Retinal pigment epithelial cell (primary cell): ENCODE results near the gene DAB2IP.

Experiments used
- DNase-seq: peaks from one replicate; pipeline ENCODE4 v3.0.0-alpha.2; 2010; ENCODE audit warnings: low read depth
- H3K4me3 ChIP-seq: 2 replicates; pipeline ENCODE4 v1.5.1; 2011; ENCODE audit warnings: mild to moderate bottlenecking, low read length, control low read depth, moderate library complexity
- TF ChIP-seq, protein P1 (sequence below): conservative IDR thresholded peaks from 2 replicates; pipeline ENCODE4 v1.5.1; 2011; ENCODE audit warnings: low read depth, low read length, control low read depth, inconsistent platforms

DAB2IP gene

DNA sequence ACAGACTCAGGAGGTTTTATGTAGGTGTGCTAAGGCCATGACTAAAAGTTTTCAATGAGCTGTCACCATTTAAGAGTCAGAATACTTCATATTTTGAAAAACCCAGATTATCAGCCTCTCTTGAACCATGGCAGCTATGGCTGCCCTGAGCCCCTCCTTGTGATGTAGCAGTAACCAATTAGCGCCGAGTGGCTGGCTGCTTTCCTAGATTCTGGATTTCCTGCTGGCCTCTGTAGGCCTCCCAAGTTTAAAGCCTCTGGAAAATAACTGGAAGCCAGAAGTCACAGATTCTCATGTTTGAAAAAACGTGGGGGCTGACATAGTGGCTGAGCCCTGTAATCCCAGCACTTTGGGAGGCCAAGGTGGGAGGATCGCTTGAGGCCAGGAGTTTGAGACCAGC, 25.5 kb downstream of the DAB2IP start:
- TF ChIP-seq, protein P1, sequence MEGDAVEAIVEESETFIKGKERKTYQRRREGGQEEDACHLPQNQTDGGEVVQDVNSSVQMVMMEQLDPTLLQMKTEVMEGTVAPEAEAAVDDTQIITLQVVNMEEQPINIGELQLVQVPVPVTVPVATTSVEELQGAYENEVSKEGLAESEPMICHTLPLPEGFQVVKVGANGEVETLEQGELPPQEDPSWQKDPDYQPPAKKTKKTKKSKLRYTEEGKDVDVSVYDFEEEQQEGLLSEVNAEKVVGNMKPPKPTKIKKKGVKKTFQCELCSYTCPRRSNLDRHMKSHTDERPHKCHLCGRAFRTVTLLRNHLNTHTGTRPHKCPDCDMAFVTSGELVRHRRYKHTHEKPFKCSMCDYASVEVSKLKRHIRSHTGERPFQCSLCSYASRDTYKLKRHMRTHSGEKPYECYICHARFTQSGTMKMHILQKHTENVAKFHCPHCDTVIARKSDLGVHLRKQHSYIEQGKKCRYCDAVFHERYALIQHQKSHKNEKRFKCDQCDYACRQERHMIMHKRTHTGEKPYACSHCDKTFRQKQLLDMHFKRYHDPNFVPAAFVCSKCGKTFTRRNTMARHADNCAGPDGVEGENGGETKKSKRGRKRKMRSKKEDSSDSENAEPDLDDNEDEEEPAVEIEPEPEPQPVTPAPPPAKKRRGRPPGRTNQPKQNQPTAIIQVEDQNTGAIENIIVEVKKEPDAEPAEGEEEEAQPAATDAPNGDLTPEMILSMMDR: no peak
- no peak overlapping the region for H3K4me3 ChIP-seq
- DNase-seq: no peak

DNA sequence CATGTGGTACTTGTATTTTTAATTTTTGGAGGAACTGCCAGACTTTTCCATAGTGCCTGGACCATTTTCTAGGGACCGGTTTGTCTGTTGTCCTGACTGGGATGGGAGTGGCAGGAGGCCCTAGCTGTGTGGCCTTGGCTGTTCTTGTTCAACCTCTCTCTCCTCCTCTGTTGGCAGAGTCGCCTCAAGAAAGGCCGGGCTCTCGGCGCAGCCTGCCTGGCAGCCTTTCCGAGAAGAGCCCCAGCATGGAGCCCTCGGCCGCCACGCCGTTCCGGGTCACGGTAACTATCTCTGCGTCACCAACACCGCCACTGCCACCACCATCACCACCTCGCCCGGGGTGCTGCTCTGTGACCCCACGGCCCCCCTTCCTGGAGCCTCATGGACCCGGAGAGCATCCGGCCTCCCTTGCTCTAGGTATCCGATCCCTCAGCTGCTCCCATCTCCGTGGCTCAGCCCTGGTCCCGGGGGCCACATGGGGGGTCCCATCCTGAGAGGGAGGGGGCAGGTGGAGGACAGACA, 27.1 kb downstream of the DAB2IP start:
- TF ChIP-seq, protein P1: no peak
- H3K4me3 ChIP-seq: no peak overlapping the region
- no peak for DNase-seq

DNA sequence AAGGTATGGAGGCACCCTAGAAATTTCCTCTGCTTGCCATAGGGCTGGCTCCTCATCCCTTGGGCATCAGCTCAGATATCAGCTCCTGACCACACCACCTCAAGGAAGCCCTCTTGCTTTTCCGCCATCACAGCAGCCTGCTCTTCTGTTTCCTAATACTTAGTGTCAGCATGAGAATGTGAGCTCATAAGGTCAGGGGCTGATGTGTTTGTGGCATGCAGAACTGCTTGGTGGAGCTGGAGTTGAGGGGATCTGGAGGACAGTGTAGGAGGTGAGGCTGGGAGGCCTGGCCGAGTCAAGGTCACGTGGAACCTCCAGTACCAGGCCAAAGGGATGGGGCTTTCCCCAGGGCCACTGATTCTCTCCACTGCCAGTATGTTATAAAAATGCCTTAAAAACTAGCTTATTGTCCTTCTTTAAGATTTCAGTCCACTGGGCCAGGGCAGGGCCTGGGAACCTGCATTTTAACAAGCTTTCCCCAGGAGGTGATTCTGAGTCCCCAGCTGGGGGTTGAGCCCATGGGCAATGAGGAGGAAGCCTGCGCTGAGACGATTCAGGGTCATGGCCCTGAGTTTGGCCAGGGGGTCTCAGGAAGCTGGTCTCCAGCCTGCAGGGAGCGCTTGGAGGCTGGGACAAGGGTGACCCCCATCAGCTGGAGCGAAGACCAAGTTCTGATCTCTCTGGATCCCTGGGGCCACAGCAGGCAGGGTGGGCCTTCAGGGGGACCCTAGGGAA, 28.6 kb downstream of the DAB2IP start:
- TF ChIP-seq, protein P1: no peak
- no peak for DNase-seq
- no peak overlapping the region for H3K4me3 ChIP-seq

DNA sequence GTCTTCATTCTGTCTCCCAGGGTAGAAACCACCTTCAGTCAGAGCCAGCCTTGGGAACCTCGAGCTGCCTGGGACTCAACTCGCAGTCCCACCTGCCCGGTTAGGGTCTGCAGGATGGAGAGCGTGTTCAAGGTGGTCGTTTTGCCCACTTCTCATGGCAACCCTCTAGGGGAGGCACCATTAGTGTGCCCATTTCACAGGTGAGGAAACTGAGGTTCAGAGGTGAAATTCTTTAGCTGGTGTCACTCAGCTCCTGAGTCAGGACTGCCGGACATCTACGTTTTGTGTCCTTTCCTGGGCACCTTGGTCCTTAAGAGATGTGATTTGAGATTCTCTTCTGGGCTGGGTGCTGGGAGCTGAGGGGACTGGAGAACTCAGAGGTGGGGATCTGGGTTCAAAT, 30.0 kb downstream of the DAB2IP start:
- no peak for DNase-seq
- H3K4me3 ChIP-seq: no peak overlapping the region
- TF ChIP-seq, protein P1: no peak

DNA sequence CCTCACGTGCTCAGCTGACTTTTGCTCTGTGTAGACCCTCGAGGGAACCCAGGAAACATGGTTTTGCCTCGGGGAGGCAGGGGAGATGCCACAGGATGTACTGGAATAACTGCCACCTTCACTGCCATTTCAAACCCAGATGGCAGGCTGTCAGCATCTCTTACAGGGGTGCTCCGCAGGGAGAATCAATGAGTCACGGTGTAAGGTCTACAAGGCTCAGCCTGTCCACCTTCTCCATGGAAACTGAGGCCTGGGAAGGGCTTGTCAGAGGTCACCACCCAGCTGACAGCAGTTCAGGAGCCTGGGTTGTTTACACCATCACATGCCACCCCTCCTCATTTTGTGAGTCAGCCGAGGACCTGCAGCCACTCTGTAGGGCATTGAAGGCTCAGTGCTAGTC, 30.8 kb downstream of the DAB2IP start:
- DNase-seq: no peak
- TF ChIP-seq, protein P1: no peak
- no peak overlapping the region for H3K4me3 ChIP-seq

DNA sequence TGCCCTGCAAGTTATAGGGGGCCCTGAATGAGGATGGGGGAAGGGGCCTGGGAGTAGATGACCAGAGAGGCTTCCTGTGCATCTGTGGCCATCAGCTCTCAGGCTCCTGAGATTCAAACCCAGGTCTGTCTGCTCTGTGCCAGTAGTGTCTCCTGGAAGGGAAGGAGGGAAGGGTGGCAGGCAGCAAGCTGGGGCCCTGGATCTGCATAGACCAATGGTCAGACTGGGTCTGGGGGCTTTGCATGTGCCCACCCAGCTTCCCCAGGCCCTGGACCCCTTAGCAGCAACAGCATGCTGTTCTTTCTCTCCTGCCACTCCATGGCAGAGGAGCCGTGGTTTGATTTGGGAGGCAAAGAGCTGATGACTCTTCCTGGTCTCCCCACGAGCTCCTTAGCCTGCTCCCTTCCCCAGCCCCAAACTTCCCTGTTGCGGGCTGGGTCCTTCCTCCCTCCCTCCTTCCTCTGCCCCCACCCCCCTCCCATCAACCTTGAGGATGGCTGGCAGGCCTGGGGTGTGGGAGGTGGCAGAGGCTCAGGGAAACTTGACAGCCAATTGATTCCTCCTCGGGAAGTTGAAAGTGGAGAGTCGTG, 31.6 kb downstream of the DAB2IP start:
- no peak overlapping the region for H3K4me3 ChIP-seq
- TF ChIP-seq, protein P1: no peak
- DNase-seq: no peak

DNA sequence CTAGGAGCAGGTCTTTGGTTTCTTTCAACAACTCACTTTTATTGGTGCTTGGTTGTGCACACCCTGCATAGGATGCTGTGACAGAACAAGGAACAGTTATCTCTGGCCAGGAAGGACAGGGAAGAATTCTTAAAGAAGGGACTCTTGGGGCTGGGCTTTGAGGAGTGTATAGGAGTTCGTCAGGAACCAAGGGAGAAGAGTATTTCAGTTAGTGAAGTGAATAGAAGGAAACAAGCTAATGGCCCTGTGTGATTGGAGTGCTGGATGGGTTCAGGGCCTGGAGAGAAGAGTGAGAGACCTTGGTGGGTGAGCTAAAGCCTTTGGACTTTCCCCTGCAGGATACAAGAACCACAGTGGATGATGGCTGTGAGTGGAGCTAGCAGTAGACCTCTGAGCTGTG, 32.2 kb downstream of the DAB2IP start:
- TF ChIP-seq, protein P1: no peak
- DNase-seq: no peak

More for the DNA sequence above, 32.2 kb downstream of the DAB2IP start:
- no peak overlapping the region for H3K4me3 ChIP-seq
